Measurements from ENCODE around the gene SLC39A2.
"Not testable (repeated sequence)": the region's sequence is repeated elsewhere in the genome, so short reads cannot be mapped to it uniquely, and the experiment has no call there.

- TF ChIP-seq TBP (optimal IDR thresholded peaks at IDR 0.05; ENCODE audit: low read depth, low read length); PHB (CRISPR knock-in tag; IDR thresholded peaks at IDR 0.05); SMARCA4 (IDR thresholded peaks at IDR 0.05); REST (IDR thresholded peaks at IDR 0.05; ENCODE audit: borderline replicate concordance); REST (CRISPR knock-in tag; IDR thresholded peaks at IDR 0.05; ENCODE audit: low read depth); PRPF4 (IDR thresholded peaks at IDR 0.05; ENCODE audit: insufficient read depth, low read depth, low read length, poor library complexity, severe bottlenecking); EP300 (IDR thresholded peaks at IDR 0.05; ENCODE audit: low read length); ZNF717 (CRISPR knock-in tag; IDR thresholded peaks at IDR 0.05); USF2 (CRISPR knock-in tag; IDR thresholded peaks at IDR 0.05); CTCF (IDR thresholded peaks at IDR 0.05 in 2 of 3, conservative IDR thresholded peaks at IDR 0.05 in 1 of 3; ENCODE audit: insufficient read depth in 2 of 3, low read depth in 1 of 3, low read length in 3 of 3); SIN3A (IDR thresholded peaks at IDR 0.05; ENCODE audit: borderline replicate concordance in 2 of 2, control insufficient read depth in 1 of 2, low read depth in 2 of 2, low read length in 2 of 2); HMG20A (CRISPR knock-in tag; conservative IDR thresholded peaks at IDR 0.05); NFE2L1 (tag; IDR thresholded peaks at IDR 0.05; ENCODE audit: borderline replicate concordance, low read depth); FOSL1 (tag; conservative IDR thresholded peaks at IDR 0.05): not testable (repeated sequence)
Measured at GRCh38 chr14:20955538-20955873, 43.6 kb upstream of the SLC39A2 start.

All from K562 (cell line).